GM12865 (cell line): ENCODE data around the gene DUSP28.

Experiments
- DNase-seq: peaks from one replicate; pipeline ENCODE4 v3.0.0; 2010; ENCODE audit warnings: low read depth
- H3K4me3 ChIP-seq: 2 replicates; pipeline ENCODE4 v1.5.1; 2011; ENCODE audit warnings: mild to moderate bottlenecking, low read depth, low read length, control low read depth
- CTCF ChIP-seq: IDR thresholded peaks from 2 replicates; pipeline ENCODE4 v1.5.1; 2011; ENCODE audit warnings: low read length, control low read depth, low read depth, inconsistent platforms; ENCODE audit not compliant: insufficient read depth; ENCODE audit errors: missing control alignments

Gene DUSP28

DNA sequence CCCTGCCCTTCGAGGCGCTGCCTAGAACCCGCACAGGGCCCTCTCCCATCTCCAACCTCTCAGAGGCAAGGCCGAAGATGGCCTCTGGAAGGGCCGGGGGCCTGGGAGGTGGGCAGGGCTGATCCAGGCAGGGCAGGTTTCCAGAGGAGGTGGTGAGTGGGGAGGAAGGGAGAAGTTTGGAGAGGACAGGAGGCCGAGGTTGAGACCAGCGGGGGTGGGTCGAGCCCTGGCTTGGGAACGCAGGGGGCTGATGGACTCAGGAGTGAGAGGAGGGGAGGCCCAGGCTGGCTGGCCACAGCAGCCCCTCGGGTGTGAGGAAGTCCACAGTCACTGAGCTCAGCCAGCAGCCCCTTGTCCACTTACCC, 36.9 kb downstream of the DUSP28 start:
- H3K4me3 ChIP-seq = no peak overlapping the region
- TF ChIP-seq CTCF = no peak
- no peak for DNase-seq

GRCh38 chr2:240597419-240598181, 37.4 kb downstream of the DUSP28 start:
- no peak for TF ChIP-seq CTCF
- no peak overlapping the region for H3K4me3 ChIP-seq
- DNase-seq = no peak

DNA sequence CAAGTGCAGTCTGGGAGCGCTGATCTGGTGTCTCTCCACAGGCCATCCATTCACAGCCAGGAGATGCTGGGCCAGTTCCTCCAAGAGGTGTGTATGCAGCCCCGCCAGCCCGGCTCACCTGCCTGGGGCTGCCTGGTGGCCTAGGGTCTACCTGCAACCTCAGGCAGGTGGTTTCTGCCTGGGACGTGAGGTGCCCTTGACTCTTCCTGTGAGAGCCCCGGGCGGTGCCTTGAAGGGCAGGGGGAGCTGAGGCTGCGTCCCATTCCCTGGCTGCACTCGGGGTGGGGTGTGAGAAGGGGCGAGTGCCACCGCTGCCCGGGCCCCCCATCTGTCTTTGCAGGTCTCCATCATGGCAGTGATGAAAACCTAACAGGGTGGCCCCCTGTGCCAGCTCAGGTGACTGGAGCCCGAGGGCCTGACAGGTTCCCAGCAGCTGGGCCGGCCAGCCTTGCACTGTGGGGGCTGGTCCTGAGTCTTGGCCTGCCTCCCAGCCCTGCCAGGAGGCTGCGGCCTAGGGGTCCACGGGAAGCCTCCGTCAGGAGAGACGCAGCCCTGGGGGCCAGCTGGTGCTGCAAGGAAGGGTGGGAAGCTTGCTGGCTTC, 38.3 kb downstream of the DUSP28 start:
- no peak for DNase-seq
- TF ChIP-seq CTCF = no peak
- H3K4me3 ChIP-seq = no peak overlapping the region

DNA sequence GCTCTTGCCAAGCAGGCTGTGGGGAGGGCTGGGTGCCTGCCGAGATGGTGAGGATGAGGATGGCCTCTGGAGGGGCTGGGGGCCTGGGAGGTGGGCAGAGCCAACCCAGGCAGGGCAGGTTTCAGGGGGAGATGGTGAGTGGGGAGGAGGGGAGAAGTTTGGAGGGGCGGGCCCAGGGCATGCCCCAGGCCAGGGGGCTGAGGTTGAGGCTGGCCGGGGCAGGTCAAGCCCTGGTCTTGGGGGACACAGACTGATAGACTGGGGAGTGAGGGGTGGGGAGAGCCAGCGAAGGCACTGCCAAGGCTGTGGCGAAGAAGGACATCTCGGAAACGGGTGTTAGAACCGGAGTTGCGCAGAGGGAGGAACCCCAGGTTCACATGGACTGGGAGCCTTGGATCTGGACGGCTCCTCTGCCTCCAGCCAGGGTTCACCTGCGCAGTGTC, 39.0 kb downstream of the DUSP28 start:
- no peak for TF ChIP-seq CTCF
- no peak for DNase-seq
- no peak overlapping the region for H3K4me3 ChIP-seq

- no peak for TF ChIP-seq CTCF
These were observed 40.3 kb downstream of the DUSP28 start for GRCh38 chr2:240600451-240600961.

DNA sequence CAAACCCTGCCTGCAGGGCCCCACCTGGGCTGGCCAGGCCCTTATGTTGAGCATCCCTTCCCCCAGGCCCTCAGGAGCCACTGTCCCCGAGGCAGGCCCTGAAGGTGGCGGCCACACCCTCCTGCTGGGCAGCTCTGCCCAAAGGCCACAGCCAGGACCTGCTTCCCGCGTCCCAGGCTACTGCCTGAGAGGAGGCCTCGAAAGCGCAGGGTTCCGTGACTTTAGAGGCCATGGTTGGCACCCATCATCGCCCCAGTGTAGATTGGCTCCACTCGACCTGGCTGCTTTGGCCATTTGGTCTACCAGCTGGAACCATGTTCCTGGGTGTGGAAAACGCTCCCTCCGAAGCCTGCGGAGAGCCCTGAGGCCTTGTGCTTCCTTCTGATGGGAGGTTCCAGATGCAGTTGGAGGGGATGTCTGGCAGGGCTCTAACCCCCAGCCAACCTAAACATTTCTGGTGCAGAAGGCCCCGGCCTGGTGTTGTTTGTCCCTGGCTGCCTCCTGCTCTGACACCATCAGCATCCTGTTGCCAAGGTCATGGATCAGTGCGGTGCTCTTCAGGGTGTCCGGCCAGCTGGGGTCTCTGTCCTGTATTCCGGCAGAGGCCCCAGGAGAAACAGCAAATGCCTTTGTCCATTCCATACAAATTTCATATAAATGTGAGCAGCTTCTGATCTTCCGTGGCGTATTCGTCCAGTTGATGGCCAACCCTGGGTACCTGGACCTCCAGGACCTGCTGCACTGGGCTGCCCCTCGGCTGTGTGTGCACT, 41.1 kb downstream of the DUSP28 start:
- TF ChIP-seq CTCF = no peak
- no peak overlapping the region for H3K4me3 ChIP-seq
- no peak for DNase-seq

More at GRCh38 chr2:240600451-240600961, 40.3 kb downstream of the DUSP28 start:
- H3K4me3 ChIP-seq = no peak overlapping the region
- DNase-seq = no peak
